Neural progenitor cell (in vitro differentiated cells): ENCODE data around the gene BSDC1. TPM values are rescaled to one million over a fixed set of nuclear protein-coding genes. Genes with fewer than 3 reads are reported as not detected.

Experiments
- DNase-seq: peaks from one replicate; pipeline ENCODE4 v3.0.0-alpha.2; 2016; ENCODE audit warnings: low spot score
- H2AFZ ChIP-seq: fragments of 200-600 bp; sonication (generic); replicated peaks from 2 replicates; pipeline ENCODE4 v1.6.1; 2016; ENCODE audit warnings: antibody characterized with exemption
- H3F3A ChIP-seq: fragments of 200-600 bp; sonication (generic); 2 replicates; pipeline ENCODE4 v1.6.1; 2016; ENCODE audit warnings: antibody characterized with exemption, low read depth
- H3K27ac ChIP-seq: fragments of 200-600 bp; sonication (generic); 2 replicates; pipeline ENCODE4 v1.5.1; 2016; ENCODE audit warnings: mild to moderate bottlenecking
- H3K27me3 ChIP-seq: fragments of 200-600 bp; sonication (generic); 2 replicates; pipeline ENCODE4 v1.6.1; 2016; ENCODE audit warnings: mild to moderate bottlenecking, moderate library complexity
- H3K36me3 ChIP-seq: fragments of 200-600 bp; sonication (generic); 2 replicates; pipeline ENCODE4 v1.5.1; 2016
- H3K4me1 ChIP-seq: fragments of 200-600 bp; sonication (generic); 2 replicates; pipeline ENCODE4 v1.6.1; 2016; ENCODE audit warnings: mixed run types
- H3K4me2 ChIP-seq: fragments of 200-600 bp; sonication (generic); 2 replicates; pipeline ENCODE4 v1.6.1; 2016
- H3K4me3 ChIP-seq: fragments of 200-600 bp; sonication (generic); 2 replicates; pipeline ENCODE4 v1.5.1; 2016
- H3K79me2 ChIP-seq: fragments of 200-600 bp; sonication (generic); 2 replicates; pipeline ENCODE4 v1.6.1; 2016; ENCODE audit warnings: low read depth
- H3K9ac ChIP-seq: fragments of 200-600 bp; sonication (generic); 2 replicates; pipeline ENCODE4 v1.6.1; 2016
- H3K9me3 ChIP-seq: fragments of 200-600 bp; sonication (generic); 2 replicates; pipeline ENCODE4 v1.5.1; 2016; ENCODE audit warnings: low read depth
- H4K20me1 ChIP-seq: fragments of 200-600 bp; sonication (generic); 2 replicates; pipeline ENCODE4 v1.6.1; 2016; ENCODE audit warnings: low read depth
- H3K27ac Mint-ChIP-seq: 3 replicates; pipeline ENCODE4 v1.8.0; 2021; ENCODE audit warnings: mixed read lengths
- H3K27me3 Mint-ChIP-seq: 2 replicates; pipeline ENCODE4 v1.8.0; 2022; ENCODE audit warnings: low read depth, mild to moderate bottlenecking, inconsistent platforms, moderate library complexity, mixed read lengths; ENCODE audit not compliant: insufficient read depth
- H3K36me3 Mint-ChIP-seq: 3 replicates; pipeline ENCODE4 v1.8.0; 2021; ENCODE audit warnings: mixed read lengths
- H3K4me1 Mint-ChIP-seq: 3 replicates; pipeline ENCODE4 v1.8.0; 2021; ENCODE audit warnings: mixed read lengths
- H3K4me3 Mint-ChIP-seq: 3 replicates; pipeline ENCODE4 v1.8.0; 2021; ENCODE audit warnings: mild to moderate bottlenecking, moderate library complexity, mixed read lengths
- H3K9me3 Mint-ChIP-seq: 3 replicates; pipeline ENCODE4 v1.8.0; 2020; ENCODE audit warnings: mixed read lengths
- EZH2 ChIP-seq: fragments of 200-600 bp; sonication (generic); IDR thresholded peaks from 2 replicates; pipeline ENCODE4 v1.6.1; 2017; ENCODE audit warnings: antibody characterized with exemption, mild to moderate bottlenecking, moderate library complexity
- EZH2phosphoT487 ChIP-seq: fragments of 200-600 bp; sonication (generic); IDR thresholded peaks from 2 replicates; pipeline ENCODE4 v1.6.1; 2017; ENCODE audit warnings: antibody characterized with exemption
- total RNA-seq: library from RNA; depleted of rRNA; stranded (reverse); fragments of >200 nt; gene quantifications from 2 replicates; pipeline ENCODE4 v1.2.3, GENCODE V29; 2015; ENCODE audit warnings: low replicate concordance
- TF ChIP-seq, protein P1 (sequence below): fragments of 200-600 bp; sonication (generic); IDR thresholded peaks from 2 replicates; pipeline ENCODE4 v1.5.1; 2017; ENCODE audit warnings: antibody characterized with exemption, mild to moderate bottlenecking

Gene BSDC1
- total RNA-seq, 1 donor from 2014 or later, result 47.5 TPM

DNA sequence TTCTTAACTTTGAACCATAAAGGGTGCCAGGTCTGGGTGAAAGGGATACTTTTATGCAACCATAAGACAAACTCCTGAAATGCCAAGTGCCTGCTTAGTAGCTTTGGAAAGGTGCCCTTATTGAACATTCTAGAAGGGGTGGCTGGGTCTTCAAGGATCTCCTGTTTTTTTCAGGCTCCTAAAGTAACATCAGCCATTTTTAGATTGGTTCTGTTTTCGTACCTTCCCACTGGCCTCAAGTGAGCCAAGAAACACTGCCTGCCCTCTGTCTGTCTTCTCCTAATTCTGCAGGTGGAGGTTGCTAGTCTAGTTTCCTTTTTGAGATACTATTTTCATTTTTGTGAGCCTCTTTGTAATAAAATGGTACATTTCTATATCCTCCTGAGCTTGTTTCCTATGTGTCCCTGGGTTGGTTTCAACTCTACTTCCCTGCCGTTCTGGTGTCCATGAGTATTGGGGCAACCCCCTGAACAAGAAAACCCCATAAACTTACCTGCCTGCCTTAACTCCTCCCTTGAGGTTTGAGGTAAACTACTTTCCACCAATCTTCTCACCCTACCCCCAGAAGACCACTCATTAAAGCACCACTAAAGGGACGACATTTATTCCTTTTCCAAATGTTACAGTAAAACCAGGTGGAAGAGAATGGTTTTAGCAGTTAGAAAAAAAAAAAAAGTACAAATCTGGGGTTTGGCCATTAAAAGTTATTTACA is 60.8 kb downstream of the BSDC1 start:
- Histone ChIP-seq H3K36me3 (peaks cover 6% of the 10 kb centered on the region), H3K9ac (no peak overlapping the region), H3K4me1 (peaks cover 34% of the 10 kb centered on the region), H2AFZ (no peak overlapping the region), H3K79me2 (peaks cover 35% of the 10 kb centered on the region), H3K4me3 (peak overlapping the region; percentile 100), H3K27ac (peak overlapping the region; percentile 1), H3K4me2 (peak overlapping the region; percentile 100), H3K27me3 (peaks cover 7% of the 10 kb centered on the region), H3F3A (peaks cover 73% of the 10 kb centered on the region), H4K20me1 (peaks cover 65% of the 10 kb centered on the region), H3K9me3 (no peaks in the 10 kb centered on the region)
- H3K9me3 Mint-ChIP-seq, result no peaks in the 10 kb centered on the region
- DNase-seq, result no peak
- H3K36me3 Mint-ChIP-seq, result peaks cover 42% of the 10 kb centered on the region
- peaks cover 39% of the 10 kb centered on the region for H3K4me1 Mint-ChIP-seq
- peak overlapping the region; percentile 99 for H3K4me3 Mint-ChIP-seq
- H3K27me3 Mint-ChIP-seq, result peaks cover 31% of the 10 kb centered on the region
- peak overlapping the region; percentile 5 for H3K27ac Mint-ChIP-seq
- TF ChIP-seq, protein P1, sequence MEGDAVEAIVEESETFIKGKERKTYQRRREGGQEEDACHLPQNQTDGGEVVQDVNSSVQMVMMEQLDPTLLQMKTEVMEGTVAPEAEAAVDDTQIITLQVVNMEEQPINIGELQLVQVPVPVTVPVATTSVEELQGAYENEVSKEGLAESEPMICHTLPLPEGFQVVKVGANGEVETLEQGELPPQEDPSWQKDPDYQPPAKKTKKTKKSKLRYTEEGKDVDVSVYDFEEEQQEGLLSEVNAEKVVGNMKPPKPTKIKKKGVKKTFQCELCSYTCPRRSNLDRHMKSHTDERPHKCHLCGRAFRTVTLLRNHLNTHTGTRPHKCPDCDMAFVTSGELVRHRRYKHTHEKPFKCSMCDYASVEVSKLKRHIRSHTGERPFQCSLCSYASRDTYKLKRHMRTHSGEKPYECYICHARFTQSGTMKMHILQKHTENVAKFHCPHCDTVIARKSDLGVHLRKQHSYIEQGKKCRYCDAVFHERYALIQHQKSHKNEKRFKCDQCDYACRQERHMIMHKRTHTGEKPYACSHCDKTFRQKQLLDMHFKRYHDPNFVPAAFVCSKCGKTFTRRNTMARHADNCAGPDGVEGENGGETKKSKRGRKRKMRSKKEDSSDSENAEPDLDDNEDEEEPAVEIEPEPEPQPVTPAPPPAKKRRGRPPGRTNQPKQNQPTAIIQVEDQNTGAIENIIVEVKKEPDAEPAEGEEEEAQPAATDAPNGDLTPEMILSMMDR, result no peak

DNA sequence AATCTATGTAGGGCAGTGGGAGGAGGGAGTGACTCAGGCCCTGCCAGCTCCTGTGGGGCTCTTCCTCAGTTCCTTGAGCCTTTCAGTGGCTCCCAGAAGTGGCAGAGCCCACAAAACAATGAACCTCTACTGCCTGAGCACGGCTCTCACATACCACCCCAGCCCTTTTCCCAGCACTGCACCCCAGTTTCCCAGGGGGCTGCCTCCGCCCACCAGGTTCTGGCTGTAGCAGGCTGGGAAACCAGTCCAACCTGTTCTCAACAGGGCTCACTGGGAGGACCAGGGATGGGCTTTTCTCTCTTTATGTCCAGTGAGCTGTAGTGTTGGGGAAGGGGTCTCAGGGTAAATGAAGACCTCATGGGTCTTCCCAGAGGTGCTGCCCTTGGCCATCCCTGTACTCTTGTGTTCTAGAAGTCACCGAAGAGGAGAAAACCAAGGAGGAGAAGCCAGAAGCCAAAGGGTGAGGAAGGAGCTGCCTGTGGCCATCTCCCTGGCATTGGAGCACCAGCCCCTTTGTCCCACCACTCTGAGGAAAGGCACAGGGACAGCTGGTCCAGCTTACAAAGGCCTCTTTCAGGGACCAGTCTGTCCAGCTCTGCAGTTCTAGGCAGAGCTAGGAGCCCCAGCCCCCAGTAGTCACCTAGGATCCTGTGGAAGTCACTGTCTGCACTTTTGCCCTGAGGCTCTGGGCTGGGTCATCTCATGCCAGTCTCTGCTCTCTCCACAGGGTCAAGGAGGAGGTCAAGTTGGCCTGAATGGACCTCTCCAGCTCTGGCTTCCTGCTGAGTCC is 61.8 kb downstream of the BSDC1 start:
- H3K4me3 Mint-ChIP-seq, result peak overlapping the region; percentile 52
- Histone ChIP-seq H4K20me1 (peaks cover 64% of the 10 kb centered on the region), H3K36me3 (peaks cover 6% of the 10 kb centered on the region), H3F3A (peaks cover 67% of the 10 kb centered on the region), H3K4me3 (no peak overlapping the region), H3K4me2 (no peak overlapping the region), H3K9ac (no peak overlapping the region), H3K9me3 (no peaks in the 10 kb centered on the region), H3K27ac (peak overlapping the region; percentile 77), H3K27me3 (peaks cover 7% of the 10 kb centered on the region), H2AFZ (no peak overlapping the region), H3K4me1 (peaks cover 24% of the 10 kb centered on the region), H3K79me2 (peaks cover 35% of the 10 kb centered on the region)
- peaks cover 31% of the 10 kb centered on the region for H3K4me1 Mint-ChIP-seq
- DNase-seq, result no peak
- H3K27ac Mint-ChIP-seq, result peak overlapping the region; percentile 18
- no peaks in the 10 kb centered on the region for H3K9me3 Mint-ChIP-seq
- peaks cover 31% of the 10 kb centered on the region for H3K27me3 Mint-ChIP-seq
- peaks cover 42% of the 10 kb centered on the region for H3K36me3 Mint-ChIP-seq
- TF ChIP-seq, protein P1, result no peak
- TF ChIP-seq EZH2, result no peak
- TF ChIP-seq EZH2phosphoT487, result no peak

DNA sequence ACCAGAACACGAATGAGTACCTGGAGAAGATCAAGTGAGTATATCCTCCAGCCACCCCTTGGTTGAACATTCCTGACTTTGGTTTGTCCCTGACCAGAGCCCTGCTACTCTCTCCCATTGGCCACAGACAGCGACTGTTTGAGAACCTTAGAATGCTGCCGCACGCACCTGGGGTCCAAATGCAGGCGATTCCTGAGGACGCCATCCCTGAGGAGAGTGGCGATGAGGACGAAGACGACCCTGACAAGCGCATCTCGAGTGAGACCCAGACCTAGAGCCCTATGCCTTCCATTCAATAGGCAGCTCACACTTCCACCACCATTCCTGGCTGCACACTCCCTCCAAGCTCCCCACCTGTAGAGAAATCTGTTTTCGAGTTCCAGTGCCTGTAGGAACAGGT is 62.7 kb downstream of the BSDC1 start:
- Mint-ChIP-seq H3K27ac (no peak overlapping the region), H3K27me3 (peaks cover 28% of the 10 kb centered on the region), H3K4me3 (no peak overlapping the region), H3K4me1 (peaks cover 30% of the 10 kb centered on the region), H3K9me3 (no peaks in the 10 kb centered on the region), H3K36me3 (peaks cover 42% of the 10 kb centered on the region)
- Histone ChIP-seq H3K27ac (peak overlapping the region; percentile 77), H3K9ac (no peak overlapping the region), H4K20me1 (peaks cover 66% of the 10 kb centered on the region), H2AFZ (no peak overlapping the region), H3K27me3 (peaks cover under 1% of the 10 kb centered on the region), H3K4me1 (peaks cover 15% of the 10 kb centered on the region), H3F3A (peaks cover 61% of the 10 kb centered on the region), H3K4me2 (no peak overlapping the region), H3K4me3 (no peak overlapping the region), H3K79me2 (peaks cover 35% of the 10 kb centered on the region), H3K36me3 (peaks cover 6% of the 10 kb centered on the region), H3K9me3 (no peaks in the 10 kb centered on the region)
- TF ChIP-seq, protein P1, result no peak
- TF ChIP-seq EZH2, result no peak
- TF ChIP-seq EZH2phosphoT487, result no peak
- no peak for DNase-seq
